HG02870 (cell line): ENCODE results near the gene SRSF8.
"Not testable (repeated sequence)": the region's sequence is repeated elsewhere in the genome, so short reads cannot be mapped to it uniquely, and the experiment has no call there.

ENCODE experiments used
- ATAC-seq: cut with Tn5 transposase; IDR thresholded peaks from one replicate; pipeline ENCODE4 v1.9.1; 2021; ENCODE audit warnings: mild to moderate bottlenecking, moderate library complexity; ENCODE audit not compliant: unreplicated experiment

The SRSF8 gene

DNA sequence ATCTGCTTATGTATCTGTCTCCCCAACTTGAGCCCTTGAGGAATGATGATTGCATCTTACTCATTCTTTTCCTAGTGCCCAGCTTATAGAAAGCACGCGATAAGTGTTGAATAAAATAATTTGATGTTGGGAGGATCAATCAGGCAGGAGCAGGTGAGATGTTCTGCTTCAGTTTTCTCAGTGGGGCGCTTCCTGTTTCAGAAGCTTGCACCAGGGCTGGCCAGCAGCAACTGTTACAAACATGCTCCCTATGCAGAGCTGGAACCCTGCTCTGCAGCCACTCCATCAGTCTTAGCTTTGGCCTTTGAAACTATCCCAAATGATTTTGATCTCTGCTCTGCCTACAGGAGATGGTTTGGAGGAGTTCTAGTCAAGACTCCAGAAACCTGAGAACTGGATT, 26.8 kb downstream of the SRSF8 start:
- ATAC-seq = no peak

- ATAC-seq = peak; percentile 89
These were observed 29.3 kb downstream of the SRSF8 start for GRCh38 chr11:95095858-95096587.

DNA sequence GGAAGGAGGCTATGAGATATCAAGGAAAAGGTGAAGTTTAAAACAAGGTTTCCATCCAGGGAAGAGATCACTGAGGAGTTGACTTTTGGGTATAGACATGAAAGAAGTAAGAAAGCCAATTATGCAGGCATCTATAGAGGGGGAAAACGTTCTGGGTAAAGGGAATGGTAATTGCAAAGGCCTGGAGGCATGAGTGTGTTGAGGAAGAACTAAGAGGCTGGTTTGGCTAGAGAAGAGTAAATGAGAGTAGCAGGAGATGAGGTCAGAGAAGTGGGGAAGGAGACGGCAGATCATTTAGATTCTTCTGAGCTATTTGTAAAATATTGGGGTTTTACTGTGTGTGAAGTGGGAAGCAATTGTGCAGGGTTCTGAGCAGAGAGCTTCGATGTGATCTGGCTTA, 30.5 kb downstream of the SRSF8 start:
- ATAC-seq = no peak

DNA sequence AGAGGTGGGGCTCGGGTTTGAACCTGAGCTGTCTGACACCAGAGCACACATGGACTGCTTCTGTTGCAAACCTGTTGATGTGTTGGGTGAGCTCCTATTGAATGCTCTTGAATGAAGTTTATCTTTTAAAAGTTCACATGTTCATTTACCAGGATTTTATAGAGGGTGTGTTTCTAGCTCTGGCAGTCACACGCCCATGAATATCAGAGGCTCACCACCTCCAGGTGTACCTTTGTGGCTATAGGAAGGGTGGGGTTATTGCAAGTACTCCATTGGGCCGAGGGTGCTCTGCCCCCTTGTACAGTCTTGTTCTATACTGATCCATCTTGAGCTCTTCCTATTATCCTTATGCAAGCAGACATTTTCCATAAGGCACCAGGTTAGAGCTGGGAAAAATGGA, 32.1 kb downstream of the SRSF8 start:
- ATAC-seq = no peak

DNA sequence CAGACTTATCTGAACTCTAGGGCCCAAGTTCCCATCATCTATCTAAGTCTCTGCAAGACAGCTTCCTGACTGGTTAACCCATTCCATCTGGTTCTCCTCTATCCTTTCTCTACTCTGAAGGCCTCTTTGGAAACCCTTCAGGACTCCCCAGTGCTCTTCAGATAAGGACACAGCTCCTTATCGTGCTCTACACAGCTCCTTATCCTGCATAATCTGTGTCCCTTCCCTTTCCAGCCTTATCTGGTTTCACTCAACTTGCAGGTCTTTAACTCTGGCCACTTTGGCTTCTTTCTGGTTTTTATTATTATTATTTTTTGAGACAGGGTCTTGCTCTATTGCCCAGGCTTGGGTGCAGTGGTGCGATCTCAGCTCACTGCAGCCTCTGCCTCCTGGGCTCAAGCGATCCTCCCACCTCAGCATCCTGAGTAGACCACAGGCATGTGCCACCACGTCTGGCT, 33.5 kb downstream of the SRSF8 start:
- no peak for ATAC-seq

GRCh38 chr11:95100856-95101507, 34.3 kb downstream of the SRSF8 start:
- no peak for ATAC-seq

GRCh38 chr11:95101935-95102334, 35.2 kb downstream of the SRSF8 start:
- no peak for ATAC-seq

DNA sequence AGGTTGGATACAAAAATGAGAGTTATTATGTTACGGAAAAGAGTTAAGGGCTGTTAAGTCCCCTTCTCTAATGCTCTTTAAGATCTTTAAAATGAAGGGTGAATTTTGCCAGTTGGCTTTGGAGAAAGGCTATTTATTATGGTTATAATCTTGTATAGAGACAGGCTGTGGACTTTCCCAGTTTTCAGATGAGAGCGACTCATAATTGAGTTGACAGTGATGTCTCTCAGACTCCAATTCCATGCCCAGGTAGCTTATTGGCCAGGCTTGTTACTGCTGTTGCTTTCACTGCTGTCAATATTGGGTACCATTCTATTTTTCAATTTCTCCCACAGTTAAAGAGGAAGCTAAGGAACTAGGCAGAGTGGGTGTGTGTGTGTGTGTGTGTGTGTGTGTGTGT, 36.0 kb downstream of the SRSF8 start:
- ATAC-seq = no peak

- no peak for ATAC-seq
These were observed 37.0 kb downstream of the SRSF8 start for GRCh38 chr11:95103701-95104100.

DNA sequence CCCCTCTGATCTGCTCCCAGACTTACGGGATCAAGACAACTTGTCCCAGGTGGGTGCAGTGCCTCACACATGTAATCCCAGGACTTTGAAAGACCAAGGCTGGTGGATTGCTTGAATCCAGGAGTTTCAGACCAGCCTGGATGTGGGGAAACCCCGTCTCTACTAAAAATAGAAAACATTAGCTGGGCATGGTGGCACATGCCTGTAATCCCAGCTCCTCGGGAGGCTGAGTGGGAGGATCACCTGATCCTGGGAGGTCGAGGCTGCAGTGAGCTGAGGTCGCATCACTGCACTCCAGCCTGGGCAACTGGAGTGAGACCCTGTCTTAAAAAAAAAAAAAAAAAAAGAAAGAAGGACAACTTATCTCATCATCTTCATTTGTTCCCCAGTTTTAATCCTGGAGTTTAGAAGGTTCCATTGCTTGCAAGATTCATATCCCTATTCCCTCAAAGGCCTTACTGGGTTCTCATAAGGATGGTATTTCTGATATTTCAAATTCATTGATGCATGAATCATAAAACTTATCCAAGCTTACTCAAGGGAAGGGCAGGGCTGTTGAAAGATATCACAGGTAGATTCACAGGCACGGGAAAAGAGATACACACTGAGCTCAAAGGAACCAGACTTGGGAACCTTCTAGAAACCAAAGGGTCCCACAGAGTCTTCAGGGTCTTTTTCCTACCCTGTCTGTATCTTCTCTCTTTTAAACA, 37.6 kb downstream of the SRSF8 start:
- ATAC-seq = no peak

DNA sequence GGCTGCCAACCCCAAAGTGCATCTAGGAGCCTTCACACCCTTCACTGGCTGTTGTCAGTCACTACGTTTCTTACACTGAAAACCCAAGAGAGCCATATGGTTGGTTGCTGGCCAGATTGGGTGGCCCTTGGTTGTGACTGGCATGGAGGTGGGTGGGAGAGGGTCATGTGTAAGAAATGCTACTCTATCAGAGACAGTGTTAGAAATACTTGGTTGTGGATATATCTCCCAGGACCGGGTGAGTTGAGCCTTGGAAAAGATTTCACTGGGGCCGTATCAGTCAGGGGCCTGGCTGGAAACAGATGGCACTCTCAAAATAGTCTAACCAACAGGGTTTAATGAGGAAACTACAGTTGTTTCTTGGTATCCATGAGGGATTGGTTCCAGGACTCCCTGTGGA, 38.1 kb downstream of the SRSF8 start:
- no peak for ATAC-seq

DNA sequence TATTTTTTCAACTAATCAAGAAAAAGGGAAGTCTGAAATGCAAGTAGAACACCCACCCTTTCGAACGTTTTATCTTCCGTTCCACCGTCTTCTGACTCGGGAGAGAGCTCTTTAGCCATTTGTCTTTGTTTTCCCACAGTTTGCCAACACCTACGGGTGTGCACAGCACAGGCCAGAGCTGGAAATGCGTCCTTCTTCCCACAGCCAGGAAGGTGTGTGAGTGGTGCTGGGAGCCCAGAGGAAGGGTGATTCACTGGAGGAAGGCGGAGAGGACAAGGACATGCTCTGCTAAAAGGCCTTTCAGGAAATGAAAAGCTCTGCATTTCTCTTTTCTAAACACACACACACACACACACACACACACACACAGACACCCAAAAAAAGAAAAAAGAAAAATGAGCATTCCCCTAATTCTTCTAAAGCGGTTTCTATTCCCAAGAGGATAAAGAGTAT, 41.5 kb downstream of the SRSF8 start:
- ATAC-seq = no peak

DNA sequence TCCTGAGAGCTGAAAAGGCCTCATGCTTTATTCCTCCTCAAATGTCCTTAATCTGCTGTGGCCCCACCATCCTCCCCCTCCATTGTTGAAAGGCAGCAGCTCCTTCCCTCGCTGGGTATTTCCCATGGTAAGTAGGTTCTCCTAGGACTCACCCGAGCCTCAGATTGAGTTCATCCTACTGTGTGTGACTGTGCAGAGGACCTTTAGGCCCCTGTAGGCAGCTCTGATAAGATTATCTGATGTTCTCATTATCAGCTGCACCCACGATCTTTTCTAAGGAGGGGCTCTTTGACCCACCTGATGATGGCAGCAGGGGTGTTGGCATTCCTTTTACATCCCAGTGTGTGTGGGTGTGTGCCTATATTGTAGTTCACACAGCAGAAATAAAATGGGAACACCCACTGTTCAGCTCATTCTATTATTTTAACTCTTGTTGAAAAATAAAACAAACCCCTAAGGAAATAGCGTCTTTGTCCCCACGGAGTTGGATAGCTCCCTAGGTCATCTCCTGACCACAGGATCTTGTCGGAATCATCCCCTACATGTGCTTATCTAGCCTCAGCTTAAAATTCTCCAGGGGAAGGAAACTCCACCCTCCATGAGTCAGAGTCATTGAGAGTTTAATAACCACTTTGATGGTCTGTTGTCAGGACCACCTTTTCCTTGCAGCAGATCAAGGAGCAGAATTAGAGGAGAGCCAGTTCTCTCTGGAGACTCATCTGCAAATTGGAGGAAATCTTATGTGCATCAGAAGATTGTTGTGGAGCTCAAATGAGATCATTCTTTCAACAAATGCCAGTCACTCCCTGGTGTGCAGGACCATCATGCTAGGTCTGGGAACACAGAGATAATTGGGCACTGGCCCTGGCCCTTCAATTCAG, 42.2 kb downstream of the SRSF8 start:
- no peak for ATAC-seq

- ATAC-seq = not testable (repeated sequence)
These were observed 44.8 kb downstream of the SRSF8 start for GRCh38 chr11:95111471-95111870.

DNA sequence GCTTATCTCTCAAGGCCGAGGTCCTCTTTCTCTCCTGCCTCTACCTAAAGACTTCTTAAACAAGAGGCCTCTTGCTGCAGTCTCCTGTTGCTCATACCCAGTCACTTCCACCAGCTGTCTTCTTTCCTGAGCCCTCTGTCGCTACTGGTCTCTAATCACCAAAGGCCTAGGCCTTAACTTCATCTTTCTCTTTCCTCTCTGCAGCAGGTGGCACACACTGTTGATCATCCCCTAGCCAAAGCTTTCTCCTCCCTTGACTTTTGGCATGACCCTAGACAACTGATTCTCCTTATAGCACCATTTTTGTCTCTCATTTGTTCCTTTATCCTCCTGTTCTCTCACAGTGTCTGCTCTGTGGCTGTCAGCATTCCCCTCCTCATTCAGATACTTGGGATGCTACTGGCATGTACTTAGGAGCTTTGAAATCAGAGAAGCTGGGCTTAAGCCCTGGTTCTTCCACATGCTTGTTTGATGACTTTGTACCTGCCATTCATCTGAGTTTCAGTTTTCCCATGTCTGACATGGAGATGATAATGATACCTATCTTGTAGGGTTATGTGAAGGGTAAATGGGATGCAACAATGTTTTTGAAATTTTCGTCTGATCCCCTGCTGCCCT, 45.3 kb downstream of the SRSF8 start:
- no peak for ATAC-seq

- ATAC-seq = no peak
These were observed 48.9 kb downstream of the SRSF8 start for GRCh38 chr11:95115597-95115996.

GRCh38 chr11:95119361-95120060, 52.8 kb downstream of the SRSF8 start:
- ATAC-seq = no peak
